ENCODE data around the gene TTC7B.

TTC7B gene

DNA sequence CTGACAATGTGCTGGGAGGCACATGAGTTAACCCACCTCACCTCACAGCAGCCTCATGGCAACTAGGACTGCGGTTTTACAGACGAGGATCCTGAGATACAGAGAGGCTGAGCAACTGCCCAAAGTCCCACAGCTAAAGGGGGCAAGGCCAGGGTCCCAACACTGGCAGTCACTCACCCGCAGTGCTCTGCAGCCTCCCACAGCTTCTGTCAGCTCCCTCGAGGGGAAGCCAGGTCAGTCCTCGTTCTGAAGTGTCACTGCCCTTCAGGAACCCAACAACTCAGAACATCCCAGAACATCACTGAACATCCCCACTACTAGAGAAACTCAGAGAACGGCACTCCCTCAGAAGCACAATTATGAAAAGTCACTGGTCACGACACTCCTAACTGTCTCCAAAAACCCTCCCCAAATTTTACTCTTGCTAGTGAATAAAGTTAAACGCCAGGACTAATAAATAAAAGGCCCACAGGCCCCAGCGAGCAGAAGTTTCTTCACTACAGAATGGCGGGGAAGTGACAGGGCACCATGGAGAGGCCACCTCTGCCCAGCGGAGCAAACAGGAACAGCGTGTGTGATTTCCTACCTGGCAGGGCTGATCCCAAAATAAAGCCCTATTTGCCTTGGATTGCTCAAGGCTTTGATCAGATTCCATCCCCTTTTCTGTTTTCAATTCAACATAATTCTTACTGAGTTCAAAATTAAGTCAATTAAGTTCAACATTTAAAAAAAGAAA lies 75.1 kb downstream of the TTC7B start:
- no peak for DNase-seq (ENCODE audit: low read depth)

DNA sequence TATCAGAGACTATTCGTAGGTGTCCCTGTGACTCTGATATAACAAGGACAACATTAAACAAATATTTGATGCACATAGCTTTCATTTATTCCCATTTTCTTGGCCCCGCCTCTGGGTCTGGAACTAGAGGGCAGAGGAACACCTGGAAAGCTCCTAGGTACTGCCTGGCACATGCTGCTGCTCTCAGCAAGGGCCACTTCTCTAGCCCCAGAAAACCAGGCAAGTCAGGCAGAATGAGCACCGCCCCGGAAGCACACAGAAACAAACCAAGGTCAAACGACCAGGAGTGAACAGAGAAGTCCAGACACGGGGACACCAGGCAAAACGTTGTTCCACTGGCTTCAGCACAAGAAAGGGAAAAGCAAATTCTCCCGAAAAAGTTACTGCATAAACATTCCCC lies 76.1 kb downstream of the TTC7B start:
- no peak for DNase-seq (ENCODE audit: low read depth)

DNA sequence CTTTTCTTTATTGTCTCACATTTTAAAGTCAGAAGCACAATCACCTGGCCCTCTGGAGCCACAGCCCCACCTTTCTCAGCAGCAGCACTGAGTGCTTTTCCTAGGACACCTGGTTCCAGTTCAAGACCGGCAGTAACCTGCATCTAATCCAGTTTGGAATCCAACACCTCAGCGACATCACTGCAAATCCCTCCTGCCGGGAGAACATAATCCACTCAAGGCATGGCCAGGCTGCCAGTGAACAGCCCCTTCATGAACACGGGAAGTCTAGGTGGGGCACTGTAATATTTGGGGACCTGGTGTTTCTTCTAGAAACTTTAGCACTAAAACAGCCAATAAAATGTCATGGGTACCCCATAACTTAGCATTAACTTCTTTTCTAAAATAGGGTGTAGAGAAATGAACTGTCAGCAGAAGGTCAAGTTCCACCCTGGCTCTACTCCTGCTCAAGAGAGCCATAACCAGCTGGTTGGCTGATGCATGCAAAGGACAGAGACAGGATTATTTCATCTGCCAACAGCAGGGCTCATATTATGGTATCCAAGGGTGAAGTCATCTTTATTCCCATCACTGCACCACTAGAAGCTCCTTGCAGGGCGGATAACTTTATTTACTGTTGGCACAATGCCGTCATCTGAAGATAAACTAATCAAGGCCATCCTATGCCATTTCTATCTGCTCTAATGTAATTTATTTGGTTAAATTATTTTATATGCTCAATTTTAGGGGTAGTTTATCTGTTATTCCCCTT lies 76.7 kb downstream of the TTC7B start:
- DNase-seq (ENCODE audit: low read depth) = no peak

DNA sequence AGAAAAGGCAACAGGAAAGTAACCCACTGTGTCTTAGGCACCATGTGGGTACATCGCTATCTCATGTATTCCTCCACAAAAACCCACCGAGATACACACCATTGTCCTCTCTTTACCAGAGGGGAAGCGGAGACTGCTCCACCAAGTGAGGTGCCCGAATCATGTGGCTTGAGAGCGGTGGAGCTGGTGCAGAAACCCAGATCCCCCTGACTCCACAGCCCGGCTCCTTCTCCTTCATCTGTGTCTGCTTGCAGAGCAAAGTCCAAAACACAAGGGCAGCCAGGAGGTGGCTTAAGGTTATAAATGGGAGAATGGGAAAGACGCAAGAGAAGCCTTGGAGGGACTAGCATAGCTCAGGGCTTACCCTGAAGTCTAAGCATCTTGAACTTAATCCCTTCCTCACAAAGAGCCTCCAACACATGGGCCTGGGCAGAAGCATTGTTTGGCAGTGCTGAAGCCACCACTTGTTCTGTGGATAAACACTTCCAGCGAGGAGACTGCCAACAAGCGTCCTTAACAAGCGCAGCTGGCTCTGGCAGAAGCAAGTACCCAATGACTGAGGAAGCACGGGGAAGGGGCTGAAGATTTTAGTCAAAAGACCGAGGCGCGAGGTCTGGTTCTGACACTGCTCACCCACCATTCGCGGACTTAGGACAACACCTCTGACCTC lies 83.0 kb downstream of the TTC7B start:
- no peak for DNase-seq (ENCODE audit: low read depth)

DNA sequence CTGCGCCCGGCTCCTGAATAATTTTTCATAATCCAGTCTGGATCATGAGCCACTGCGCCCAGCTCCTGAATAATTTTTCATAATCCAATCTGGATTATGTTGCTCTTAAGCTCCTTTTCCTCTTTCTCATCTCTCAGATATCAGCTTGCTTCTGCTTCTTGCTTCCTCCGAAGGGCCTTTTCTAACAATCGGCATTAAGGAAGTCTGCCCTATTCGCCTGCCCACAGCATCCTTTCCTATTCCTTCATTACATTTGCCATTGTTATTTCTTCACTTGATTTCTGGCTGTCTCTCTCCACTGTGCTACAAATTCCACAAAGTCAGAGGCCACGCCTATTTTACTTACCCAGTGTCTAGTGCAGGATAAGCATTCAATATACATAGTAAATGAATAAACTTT lies 83.5 kb downstream of the TTC7B start:
- no peak for DNase-seq (ENCODE audit: low read depth)

DNA sequence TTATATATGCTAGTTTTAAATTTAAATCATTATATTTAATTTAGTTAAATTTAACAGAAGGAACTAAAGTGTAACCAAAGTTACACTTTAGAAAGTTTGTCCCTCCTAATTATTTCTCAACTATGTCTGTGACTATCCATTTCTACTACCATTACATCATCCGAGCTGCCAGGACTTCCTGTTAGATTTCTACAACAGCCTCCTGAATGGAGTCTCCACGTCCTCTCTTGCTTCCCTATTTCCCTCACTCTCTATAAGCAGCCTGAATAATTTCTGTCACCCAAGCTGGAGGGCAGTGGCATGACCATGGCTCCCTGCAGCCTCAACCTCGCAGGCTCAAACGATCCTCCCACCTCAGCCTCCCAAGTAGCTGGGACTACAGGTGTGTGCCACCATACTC lies 84.1 kb downstream of the TTC7B start:
- DNase-seq (ENCODE audit: low read depth) = no peak

DNA sequence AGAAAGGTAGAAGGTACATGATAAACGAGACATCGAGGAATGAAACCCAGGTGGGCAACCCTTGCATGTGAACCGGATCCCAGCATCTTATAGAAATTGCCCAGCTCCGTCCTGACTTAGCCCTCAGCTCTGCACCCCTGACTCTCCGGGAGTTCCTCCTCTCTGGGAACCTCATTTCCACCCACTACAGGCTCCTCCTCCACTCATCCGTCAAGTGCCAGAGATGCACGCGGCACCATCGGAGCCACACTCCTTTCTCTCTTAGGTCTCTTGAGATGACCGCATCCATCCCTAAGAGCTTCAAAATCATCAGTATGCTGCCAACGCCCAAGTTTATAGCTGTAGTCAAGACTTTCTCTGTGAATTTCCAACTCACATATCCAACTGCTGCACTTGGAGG lies 84.7 kb downstream of the TTC7B start:
- no peak for DNase-seq (ENCODE audit: low read depth)

DNA sequence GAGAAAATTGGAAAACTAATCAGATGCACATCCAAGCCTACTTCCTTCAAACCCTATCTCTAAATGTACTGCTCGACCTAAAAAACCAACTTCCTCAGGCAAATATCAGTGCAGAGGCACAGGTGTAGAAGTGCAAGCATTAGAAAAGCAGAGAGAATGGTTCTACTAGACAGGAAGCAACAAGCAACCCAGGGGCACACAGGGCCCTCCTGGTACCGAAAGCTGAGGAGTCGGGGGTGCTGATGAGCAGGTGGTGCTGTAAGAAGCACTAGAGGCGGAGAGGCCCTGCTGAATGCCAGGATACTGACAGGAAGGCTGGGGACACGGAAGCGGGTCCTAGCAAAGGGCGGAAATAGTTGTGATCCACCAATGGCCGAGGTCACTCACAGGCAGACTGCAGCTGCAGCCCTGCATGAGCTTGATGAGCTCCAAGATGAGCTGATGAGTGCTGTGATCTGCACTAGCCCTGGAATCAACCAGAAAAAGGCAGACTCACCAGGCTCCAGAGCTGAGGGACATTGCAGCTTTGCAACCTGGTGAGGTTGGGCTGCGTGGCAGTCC lies 85.9 kb downstream of the TTC7B start:
- DNase-seq (ENCODE audit: low read depth) = no peak

DNA sequence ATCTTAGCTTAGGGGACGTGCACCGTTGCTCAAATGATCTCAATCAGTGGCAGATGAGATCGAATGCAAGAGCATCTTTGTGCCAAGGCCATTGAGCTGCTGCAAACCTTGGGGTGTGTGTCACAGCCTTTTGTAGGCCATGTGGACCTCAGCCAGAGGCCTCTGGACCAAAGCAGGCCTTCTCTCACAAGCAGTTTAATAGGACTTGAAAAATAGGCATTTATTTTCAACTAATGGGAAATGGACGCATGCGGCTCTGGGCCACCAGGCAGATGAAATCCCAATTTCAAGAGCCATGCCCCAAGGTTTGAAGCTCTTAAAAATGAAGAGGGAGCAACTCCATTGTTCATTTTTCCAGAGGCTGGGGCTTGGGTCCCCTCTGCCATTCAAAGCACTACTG lies 87.3 kb downstream of the TTC7B start:
- no peak for DNase-seq (ENCODE audit: low read depth)

DNA sequence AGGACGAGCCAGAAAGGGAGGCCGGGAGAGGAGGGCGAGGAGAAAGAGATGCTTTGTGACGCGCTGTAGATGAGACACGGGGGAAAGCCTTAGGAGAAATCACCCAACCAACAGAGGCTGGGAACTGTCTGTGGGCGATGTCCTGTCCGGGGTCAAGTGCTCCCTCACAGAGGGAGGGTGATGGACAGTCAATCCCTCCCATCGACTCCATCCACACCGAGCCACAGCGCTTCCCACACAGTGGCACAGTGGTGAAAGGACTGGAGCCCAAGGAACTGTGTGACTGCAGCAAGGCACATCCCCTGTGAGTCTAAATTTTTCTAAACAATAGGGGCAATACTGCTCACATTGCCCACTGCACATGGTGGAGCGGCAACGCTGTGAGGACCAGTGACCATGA lies 89.1 kb downstream of the TTC7B start:
- DNase-seq (ENCODE audit: low read depth) = no peak

DNA sequence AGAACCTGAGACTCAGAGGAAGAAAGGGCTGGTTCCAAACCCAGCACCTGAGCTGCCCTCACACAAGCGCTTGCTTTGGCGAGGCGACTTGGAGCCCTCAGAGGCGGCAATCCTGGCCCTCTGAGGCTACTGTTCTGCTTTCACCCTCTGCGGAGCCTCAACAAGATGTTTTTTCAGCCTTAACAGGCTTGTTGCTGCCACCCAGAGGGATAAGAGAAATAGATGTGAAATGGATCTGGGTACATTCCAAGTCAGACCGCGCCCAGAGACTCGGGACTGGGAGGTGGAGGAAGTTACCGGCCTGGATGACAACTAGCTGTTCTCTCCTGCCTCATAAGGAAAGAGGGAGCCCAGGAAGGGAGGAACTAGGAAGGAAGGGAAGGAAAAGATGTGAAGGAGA lies 89.6 kb downstream of the TTC7B start:
- no peak for DNase-seq (ENCODE audit: low read depth)

DNA sequence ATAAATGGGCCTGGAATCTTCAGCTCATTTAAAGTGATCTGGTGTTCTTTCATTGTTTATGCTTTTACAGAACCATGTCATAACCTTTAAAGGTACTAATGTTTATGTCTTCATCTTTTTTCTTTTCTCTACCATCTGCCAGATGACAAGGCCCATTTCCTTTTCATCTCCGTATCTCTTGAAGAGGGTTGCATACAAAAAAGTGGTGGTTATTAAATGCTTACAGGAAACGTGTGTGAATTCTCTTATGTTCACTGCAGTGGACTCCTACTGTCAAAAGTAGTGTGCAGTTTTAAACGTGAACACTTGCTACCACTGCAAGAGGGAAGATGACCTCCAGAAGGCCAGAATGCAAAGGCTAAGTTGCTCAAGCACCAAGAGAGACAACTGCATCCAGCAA lies 91.4 kb downstream of the TTC7B start:
- DNase-seq (ENCODE audit: low read depth) = no peak

DNA sequence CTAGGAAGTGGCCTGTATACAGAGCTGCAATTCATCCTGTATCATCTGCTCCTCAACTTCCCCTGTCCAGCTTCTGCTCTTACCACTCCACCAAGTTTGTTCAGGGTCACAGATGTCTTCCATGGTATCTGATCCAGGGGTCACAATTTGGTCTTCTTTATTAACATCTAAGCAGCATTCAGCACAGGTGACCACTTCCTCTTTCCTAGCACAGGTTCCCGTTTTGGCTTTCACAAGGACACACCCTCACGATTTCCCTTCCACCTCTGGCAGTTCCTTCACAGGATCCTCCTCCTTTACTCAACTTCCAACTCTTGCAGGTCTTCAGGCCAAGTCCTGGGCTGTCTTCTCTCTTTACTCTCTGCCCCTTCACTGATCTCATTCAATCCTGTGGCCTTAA lies 93.6 kb downstream of the TTC7B start:
- no peak for DNase-seq (ENCODE audit: low read depth)

DNA sequence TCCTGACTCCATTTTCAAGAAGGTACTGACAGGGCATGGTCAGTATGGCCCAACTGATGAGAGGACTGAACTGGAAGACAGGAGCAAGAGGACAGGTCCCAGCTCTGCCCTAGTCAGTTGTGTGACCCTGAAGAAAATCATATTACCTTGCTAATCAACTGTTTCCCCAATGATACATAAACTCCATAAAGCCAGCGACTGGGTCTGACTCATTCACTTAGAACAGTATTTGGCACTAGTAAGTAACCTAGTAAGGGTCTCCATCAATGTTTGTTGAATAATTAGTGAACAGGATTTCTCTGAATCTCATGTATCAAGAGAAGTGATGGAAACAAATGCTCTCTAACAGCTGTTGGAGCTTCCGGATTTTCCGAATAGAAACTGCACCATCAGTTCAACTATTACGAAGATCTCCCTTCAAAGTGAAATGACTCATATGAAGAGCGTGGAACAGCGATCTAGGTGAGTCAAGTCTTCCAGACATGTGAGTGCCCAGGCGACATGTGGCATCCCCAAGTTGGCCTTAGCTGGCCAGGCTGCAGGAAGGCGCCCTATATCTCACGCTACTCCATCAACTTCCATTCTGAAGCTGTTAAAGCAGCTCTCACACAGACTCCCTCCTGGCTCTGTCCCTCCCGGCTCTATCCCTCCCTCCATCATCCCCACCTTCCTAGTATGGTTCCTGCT lies 94.5 kb downstream of the TTC7B start:
- DNase-seq (ENCODE audit: low read depth) = no peak

DNA sequence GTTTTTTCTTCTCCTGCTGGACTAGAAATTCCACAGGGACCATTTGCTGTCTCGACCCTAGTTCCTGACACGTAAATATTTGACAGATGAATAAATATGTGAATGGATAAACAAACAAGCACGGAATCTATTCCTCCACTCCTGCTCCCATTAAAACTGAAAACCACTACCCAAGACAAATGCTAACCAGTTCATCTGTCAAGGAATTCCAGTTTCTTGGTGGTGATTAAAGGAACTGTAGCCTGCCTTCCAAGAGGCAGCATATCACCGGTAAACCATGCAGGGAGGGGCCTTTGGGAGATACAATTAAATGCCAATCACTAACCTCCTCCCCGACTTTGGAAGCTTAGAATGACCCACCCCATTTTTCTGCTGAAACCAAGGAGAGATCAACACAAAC lies 95.4 kb downstream of the TTC7B start:
- DNase-seq (ENCODE audit: low read depth) = no peak

DNA sequence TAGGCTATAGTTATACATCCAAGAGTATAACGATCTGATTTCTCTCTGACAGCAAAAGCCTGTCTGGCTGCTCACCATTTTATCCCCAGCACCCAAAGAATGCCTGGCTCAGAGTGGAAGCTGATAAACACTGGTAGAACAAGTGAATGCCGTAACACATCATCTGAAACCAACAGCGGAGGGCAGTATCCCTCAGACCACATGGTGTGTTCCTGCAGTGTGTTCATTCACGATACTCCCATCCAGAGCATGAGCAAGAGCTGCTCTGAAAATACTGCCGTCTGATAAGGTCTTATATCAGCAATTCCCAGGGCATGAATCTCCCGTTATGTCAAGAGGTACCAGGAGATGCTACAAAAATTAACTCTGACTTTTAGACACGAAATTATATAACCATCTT lies 95.9 kb downstream of the TTC7B start:
- no peak for DNase-seq (ENCODE audit: low read depth)

DNA sequence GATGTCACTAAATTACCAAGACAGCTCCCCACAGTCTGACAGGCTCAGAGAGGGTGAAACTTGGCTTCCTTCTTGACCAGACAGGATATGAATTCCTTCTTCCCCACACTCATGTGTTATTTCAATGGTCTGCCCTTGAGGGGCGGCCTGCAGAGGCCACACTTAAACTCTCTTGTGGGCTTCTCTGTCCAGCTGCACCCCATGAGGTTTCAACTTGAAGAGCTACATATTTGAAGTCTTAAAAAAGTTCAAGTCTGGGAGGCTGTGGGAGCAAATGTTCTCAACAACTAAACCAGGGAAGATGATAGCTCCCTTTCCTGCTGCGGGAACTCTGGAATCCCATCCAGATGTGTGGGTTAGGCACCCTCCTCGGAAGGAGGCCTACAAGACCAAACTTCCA lies 98.3 kb downstream of the TTC7B start:
- no peak for DNase-seq (ENCODE audit: low read depth)

DNA sequence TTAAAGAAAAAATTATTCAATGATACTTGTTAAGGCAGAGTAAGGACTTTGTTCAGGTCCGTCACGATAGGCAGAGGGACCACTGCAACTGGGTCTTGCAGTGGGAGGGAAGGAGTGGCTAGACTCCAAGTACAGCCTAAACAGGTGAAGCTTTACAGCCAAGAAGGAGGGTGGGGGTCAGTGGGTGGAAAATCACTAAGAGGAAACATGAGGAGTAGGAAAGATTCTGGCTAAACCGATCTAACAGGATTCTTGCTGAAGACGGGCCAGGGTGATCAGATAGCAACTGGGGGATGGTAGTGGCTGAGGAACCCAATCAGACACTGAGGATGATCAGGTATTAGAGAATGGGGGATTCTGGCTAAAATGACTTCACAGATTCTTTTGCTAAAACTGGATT lies 100.2 kb downstream of the TTC7B start:
- no peak for DNase-seq (ENCODE audit: low read depth)

DNA sequence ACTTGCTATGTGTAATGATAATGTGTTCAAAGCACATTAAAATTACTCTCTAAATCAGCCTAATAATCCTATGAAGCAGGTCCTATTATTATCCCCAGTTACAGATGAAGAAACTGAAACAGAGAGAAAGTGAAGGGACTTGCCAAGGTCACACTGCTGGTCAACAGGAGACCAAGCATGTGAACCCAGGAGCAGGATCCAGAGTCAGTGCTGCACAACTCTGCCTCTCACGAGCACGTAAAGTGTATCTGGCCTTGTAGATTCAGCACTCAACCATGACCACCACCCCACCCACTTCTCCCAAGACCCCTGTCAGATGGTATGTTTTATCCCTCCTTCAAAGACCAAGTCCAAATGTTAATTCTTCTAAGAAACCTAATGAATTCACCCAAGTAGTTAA lies 100.7 kb downstream of the TTC7B start:
- no peak for DNase-seq (ENCODE audit: low read depth)

DNA sequence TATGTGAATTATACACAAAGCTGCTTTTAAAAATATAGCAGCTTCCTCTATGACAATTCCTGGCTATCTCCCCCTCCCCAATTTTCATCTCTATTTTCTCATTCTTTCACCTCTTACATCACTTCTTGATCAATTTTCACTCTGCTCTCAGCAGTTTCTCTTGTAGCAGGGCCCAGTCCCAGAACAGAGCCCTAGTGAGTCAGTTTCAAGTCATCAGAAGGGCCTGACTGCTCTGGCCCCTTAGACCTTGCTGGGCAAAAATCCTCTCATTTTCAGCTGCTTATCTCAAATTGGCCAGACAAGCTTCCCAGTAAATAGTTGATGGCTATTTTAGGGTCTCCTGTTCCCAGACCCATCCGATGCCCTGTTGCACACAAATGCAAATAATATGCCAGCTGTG lies 101.4 kb downstream of the TTC7B start:
- DNase-seq (ENCODE audit: low read depth) = no peak

DNA sequence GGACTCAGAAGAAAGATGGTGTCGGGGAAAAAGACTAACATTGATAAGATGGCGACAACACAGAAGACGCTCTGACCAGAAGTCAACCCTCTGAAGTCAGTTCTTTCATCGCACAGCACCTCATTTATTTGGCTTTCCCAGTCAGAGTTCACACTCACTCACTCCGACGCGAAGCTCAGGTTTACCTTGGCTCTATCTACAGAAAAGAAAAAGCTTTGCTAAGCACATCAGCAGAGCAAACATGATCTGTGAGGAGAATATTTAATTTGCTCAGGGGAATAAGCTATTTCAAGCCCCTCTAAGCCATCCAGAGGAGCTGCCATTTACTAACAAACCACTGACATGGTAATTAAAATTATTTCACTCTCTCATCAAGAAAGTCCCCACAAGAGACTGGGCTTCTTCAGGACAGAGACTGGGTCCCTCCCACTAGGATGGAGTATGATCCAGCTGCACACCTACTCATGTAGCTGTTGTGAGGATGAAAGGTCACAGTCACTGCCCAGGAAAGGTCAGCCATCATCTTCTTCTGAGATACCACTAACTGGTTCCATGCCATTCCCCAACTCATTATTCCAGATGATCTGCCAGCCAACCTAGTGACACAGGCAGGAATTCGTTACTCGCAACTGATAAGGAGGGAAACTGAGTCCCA lies 111.4 kb downstream of the TTC7B start:
- no peak for DNase-seq (ENCODE audit: low read depth)

Measured in stimulated activated CD8-positive, alpha-beta memory T cell treated with anti-CD3 and anti-CD28 coated beads, Interleukin-7, amount 100 ng/mL, for 24 hours (primary cell).